K562 (cell line): ENCODE results near the gene TNFRSF19.

Experiments
- ELF1 ChIP-seq: fragments of 200-800 bp; sonication (Bioruptor generic); IDR thresholded peaks from 2 replicates; pipeline ENCODE4 v1.6.1; 2016; ENCODE audit warnings: missing genetic modification characterization, missing compliant biosample characterization
- FOXM1 ChIP-seq, 2 experiments: fragments of 450-650 bp in 1 of 2; sonication (generic) in 1 of 2; formaldehyde crosslinking in 1 of 2; IDR thresholded peaks; 2 replicates each; pipeline versions ENCODE4 v1.6.1 to v1.9.0; 2017 to 2022; ENCODE audit warnings: low read depth in 2 of 2, mild to moderate bottlenecking in 2 of 2, missing genetic modification reagents in 1 of 2, moderate library complexity in 1 of 2
- GATAD2A ChIP-seq: fragments of 450-650 bp; IDR thresholded peaks from 2 replicates; pipeline ENCODE4 v1.6.1; 2017
- HEY1 ChIP-seq: fragments of 250-450 bp; sonication (Bioruptor Pico); IDR thresholded peaks from 2 replicates; pipeline ENCODE4 v1.5.0; 2020; ENCODE audit warnings: mild to moderate bottlenecking, moderate library complexity, borderline replicate concordance
- SP1 ChIP-seq: sonication (generic); formaldehyde crosslinking; IDR thresholded peaks from 2 replicates; pipeline ENCODE4 v1.8.1; 2022; ENCODE audit warnings: mild to moderate bottlenecking, missing genetic modification reagents
- ZFX ChIP-seq: sonication (generic); formaldehyde crosslinking; IDR thresholded peaks from 2 replicates; pipeline ENCODE4 v1.8.0; 2022; ENCODE audit warnings: mild to moderate bottlenecking, missing genetic modification reagents, moderate library complexity
- ZNF431 ChIP-seq: sonication (generic); formaldehyde crosslinking; IDR thresholded peaks from 2 replicates; pipeline ENCODE4 v1.8.0; 2022; ENCODE audit warnings: mild to moderate bottlenecking, missing genetic modification reagents
- TF ChIP-seq, protein P1 (sequence below), 2 experiments: fragments of 450-650 bp in 1 of 2; sonication (generic) in 1 of 2; formaldehyde crosslinking in 1 of 2; IDR thresholded peaks in 1 of 2; conservative IDR thresholded peaks in 1 of 2; 2 replicates each; pipeline versions ENCODE4 v1.6.1 to v1.8.1; 2016 to 2023; ENCODE audit warnings: mild to moderate bottlenecking in 2 of 2, moderate library complexity in 2 of 2, inconsistent platforms in 1 of 2, missing genetic modification reagents in 1 of 2
- TF ChIP-seq, protein P2 (sequence below), 3 experiments: IDR thresholded peaks in 2 of 3; conservative IDR thresholded peaks in 1 of 3; 2 replicates each; pipeline ENCODE4 v1.5.1; 2011 to 2012; ENCODE audit warnings: low read length in 3 of 3, mild to moderate bottlenecking in 3 of 3, control low read depth in 2 of 3, improper control_type of control experiment in 1 of 3, inconsistent platforms in 1 of 3, low read depth in 1 of 3, mixed read lengths in 1 of 3, moderate library complexity in 1 of 3; ENCODE audit not compliant: insufficient read depth in 2 of 3
- TF ChIP-seq, protein P3 (sequence below): sonication (generic); formaldehyde crosslinking; IDR thresholded peaks from 2 replicates; pipeline ENCODE4 v1.9.0; 2022; ENCODE audit warnings: mild to moderate bottlenecking, missing genetic modification reagents
- TF ChIP-seq, protein P4 (sequence below): fragments of 450-650 bp; formaldehyde crosslinking; IDR thresholded peaks from 2 replicates; pipeline ENCODE4 v1.4.0; 2020; ENCODE audit warnings: mild to moderate bottlenecking, moderate library complexity
- TF ChIP-seq, protein P5 (sequence below): sonication (generic); formaldehyde crosslinking; IDR thresholded peaks from 2 replicates; pipeline ENCODE4 v1.8.0; 2022; ENCODE audit warnings: missing genetic modification reagents, mild to moderate bottlenecking, borderline replicate concordance

DNA sequence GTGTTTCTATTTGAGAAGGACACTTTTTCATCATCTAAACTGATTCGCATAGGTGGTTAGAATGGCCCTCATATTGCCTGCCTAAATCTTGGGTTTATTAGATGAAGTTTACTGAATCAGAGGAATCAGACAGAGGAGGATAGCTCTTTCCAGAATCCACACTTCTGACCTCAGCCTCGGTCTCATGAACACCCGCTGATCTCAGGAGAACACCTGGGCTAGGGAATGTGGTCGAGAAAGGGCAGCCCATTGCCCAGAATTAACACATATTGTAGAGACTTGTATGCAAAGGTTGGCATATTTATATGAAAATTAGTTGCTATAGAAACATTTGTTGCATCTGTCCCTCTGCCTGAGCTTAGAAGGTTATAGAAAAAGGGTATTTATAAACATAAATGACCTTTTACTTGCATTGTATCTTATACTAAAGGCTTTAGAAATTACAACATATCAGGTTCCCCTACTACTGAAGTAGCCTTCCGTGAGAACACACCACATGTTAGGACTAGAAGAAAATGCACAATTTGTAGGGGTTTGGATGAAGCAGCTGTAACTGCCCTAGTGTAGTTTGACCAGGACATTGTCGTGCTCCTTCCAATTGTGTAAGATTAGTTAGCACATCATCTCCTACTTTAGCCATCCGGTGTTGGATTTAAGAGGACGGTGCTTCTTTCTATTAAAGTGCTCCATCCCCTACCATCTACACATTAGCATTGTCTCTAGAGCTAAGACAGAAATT is 103.8 kb downstream of the TNFRSF19 start:
- TF ChIP-seq, protein P1, sequence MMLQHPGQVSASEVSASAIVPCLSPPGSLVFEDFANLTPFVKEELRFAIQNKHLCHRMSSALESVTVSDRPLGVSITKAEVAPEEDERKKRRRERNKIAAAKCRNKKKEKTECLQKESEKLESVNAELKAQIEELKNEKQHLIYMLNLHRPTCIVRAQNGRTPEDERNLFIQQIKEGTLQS (IDR thresholded peaks at IDR 0.05), result no peak
- TF ChIP-seq, protein P1 (CRISPR knock-in tag; conservative IDR thresholded peaks at IDR 0.05), result no peak
- no peak for TF ChIP-seq ELF1
- TF ChIP-seq SP1 (CRISPR knock-in tag), result no peak
- no peak for TF ChIP-seq GATAD2A
- TF ChIP-seq, protein P2, sequence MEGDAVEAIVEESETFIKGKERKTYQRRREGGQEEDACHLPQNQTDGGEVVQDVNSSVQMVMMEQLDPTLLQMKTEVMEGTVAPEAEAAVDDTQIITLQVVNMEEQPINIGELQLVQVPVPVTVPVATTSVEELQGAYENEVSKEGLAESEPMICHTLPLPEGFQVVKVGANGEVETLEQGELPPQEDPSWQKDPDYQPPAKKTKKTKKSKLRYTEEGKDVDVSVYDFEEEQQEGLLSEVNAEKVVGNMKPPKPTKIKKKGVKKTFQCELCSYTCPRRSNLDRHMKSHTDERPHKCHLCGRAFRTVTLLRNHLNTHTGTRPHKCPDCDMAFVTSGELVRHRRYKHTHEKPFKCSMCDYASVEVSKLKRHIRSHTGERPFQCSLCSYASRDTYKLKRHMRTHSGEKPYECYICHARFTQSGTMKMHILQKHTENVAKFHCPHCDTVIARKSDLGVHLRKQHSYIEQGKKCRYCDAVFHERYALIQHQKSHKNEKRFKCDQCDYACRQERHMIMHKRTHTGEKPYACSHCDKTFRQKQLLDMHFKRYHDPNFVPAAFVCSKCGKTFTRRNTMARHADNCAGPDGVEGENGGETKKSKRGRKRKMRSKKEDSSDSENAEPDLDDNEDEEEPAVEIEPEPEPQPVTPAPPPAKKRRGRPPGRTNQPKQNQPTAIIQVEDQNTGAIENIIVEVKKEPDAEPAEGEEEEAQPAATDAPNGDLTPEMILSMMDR (IDR thresholded peaks at IDR 0.05 in 2 of 3, conservative IDR thresholded peaks at IDR 0.05 in 1 of 3; ENCODE audit: insufficient read depth in 2 of 3, low read depth in 1 of 3, low read length in 3 of 3), result no peak
- TF ChIP-seq, protein P3, sequence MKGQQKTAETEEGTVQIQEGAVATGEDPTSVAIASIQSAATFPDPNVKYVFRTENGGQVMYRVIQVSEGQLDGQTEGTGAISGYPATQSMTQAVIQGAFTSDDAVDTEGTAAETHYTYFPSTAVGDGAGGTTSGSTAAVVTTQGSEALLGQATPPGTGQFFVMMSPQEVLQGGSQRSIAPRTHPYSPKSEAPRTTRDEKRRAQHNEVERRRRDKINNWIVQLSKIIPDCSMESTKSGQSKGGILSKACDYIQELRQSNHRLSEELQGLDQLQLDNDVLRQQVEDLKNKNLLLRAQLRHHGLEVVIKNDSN, result no peak
- TF ChIP-seq, protein P4, sequence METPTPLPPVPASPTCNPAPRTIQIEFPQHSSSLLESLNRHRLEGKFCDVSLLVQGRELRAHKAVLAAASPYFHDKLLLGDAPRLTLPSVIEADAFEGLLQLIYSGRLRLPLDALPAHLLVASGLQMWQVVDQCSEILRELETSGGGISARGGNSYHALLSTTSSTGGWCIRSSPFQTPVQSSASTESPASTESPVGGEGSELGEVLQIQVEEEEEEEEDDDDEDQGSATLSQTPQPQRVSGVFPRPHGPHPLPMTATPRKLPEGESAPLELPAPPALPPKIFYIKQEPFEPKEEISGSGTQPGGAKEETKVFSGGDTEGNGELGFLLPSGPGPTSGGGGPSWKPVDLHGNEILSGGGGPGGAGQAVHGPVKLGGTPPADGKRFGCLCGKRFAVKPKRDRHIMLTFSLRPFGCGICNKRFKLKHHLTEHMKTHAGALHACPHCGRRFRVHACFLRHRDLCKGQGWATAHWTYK (CRISPR knock-in tag), result no peak
- TF ChIP-seq ZNF431, result no peak
- no peak for TF ChIP-seq FOXM1 (IDR thresholded peaks at IDR 0.05; ENCODE audit: low read depth)
- TF ChIP-seq FOXM1 (CRISPR knock-in tag; IDR thresholded peaks at IDR 0.05; ENCODE audit: low read depth), result no peak
- TF ChIP-seq, protein P5, sequence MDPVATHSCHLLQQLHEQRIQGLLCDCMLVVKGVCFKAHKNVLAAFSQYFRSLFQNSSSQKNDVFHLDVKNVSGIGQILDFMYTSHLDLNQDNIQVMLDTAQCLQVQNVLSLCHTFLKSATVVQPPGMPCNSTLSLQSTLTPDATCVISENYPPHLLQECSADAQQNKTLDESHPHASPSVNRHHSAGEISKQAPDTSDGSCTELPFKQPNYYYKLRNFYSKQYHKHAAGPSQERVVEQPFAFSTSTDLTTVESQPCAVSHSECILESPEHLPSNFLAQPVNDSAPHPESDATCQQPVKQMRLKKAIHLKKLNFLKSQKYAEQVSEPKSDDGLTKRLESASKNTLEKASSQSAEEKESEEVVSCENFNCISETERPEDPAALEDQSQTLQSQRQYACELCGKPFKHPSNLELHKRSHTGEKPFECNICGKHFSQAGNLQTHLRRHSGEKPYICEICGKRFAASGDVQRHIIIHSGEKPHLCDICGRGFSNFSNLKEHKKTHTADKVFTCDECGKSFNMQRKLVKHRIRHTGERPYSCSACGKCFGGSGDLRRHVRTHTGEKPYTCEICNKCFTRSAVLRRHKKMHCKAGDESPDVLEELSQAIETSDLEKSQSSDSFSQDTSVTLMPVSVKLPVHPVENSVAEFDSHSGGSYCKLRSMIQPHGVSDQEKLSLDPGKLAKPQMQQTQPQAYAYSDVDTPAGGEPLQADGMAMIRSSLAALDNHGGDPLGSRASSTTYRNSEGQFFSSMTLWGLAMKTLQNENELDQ, result no peak
- TF ChIP-seq ZFX (CRISPR knock-in tag), result no peak
- TF ChIP-seq HEY1 (CRISPR knock-in tag), result no peak
